HFF-Myc (cell line): ENCODE data around the gene LMAN1L.

Experiments
- DNase-seq: peaks from one replicate; pipeline ENCODE4 v3.0.0-alpha.2; 2011; ENCODE audit warnings: low read depth; ENCODE audit errors: extremely low read depth
- H3K4me3 ChIP-seq: replicated peaks from 2 replicates; pipeline ENCODE4 v1.5.1; 2011; ENCODE audit warnings: low read depth, mild to moderate bottlenecking, control low read depth, low read length
- CTCF ChIP-seq: IDR thresholded peaks from 2 replicates; pipeline ENCODE4 v1.5.1; 2012; ENCODE audit warnings: mild to moderate bottlenecking, low read depth, low read length, control low read depth; ENCODE audit errors: missing control alignments

LMAN1L gene

DNA sequence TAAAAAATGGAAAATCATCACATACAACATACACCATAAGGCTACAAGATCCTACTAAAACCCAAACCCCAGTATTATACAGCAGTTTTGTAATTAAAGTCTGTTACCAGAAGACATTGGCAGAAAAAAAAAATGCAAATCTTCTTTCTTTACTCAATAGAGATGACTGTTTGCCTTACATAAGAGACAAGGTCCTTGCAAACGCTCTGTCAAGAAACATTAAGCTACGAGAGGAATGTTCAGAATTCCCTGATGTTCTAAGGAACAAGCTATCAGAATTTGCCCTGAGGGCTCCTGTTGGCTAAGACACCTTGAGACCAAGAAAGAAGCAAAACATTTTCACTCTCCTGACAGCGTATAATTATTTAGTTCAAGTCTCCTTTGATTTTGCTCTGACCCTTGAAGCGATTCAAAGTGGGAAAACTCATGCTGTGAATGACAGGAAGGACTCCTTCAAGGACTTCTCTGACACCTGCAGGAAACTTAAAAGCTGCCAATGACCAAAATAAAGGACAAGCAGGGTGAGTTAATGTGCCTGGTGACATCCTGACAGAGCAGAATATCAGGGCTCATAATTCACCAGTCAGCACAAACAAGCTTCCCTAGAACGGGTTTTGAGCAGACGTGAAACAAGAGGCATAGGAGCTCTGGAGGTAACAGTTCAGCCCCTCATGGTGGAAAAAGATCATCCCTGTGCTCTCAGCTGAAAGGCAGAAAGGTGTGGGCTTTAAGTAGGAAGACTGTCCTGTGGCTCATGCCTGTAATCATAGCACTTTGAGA is 58.0 kb downstream of the LMAN1L start:
- TF ChIP-seq CTCF: no peak
- no peak for DNase-seq
- no peak overlapping the region for H3K4me3 ChIP-seq

DNA sequence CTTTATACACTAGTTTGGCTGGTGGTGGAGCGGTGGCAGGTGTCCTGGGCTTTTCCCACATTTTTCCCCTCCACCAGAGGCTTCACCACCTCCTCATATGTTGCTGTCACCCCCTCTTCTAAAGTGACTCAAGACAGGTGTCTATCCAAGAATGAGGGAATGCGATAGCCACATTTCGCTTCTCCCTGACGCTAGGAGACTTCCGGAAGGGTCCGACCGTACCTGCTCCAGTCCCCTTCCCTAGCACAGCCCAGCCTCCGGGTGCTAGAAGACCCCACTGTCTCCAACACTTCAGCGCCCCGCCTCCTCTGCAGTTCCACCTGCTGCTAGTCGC is 60.0 kb downstream of the LMAN1L start:
- TF ChIP-seq CTCF: no peak
- H3K4me3 ChIP-seq: peak overlapping the region; percentile 52
- no peak for DNase-seq

DNA sequence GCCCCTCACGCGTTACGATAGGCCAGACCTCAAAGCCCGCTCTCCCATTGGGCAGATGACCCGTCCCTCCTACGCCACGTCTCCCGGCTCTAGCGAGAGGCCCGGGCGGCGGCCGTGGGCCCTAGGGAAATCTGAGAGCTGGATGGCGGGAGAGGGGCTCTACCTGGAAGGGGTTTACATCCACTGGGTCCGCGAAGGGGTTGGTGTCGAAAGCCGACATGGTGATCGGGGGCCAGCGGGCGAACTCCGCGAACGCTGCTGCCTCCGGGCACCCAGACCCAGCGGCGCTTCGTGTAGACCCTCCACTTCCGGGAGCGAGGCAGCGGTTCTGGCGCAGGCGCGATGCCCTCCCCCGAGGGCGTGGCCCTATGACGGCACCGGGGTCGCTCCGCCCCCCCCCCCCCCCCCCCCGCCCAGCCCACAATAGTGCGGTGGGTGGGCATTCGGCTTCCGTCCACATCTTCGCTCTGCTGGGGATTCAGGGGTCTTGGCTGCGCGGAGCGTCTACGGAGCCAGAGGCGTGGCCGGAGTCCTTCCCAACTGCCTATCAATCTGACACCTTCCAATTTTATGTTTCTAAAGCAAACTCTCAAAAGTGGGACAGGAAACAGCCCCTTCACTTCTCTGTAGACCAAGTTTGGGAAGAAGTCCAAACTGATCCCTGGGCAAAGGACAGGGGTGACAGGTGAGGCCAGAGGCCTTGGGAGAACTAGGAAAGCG is 60.6 kb downstream of the LMAN1L start, which contains the start of gene SCAMP2:
Gene SCAMP2, minus strand, starts transcription at position 330 of the 720 bp plus-strand sequence. Its CDS starts 110 bp downstream, at position 220.
- H3K4me3 ChIP-seq: peak within 1 kb of the TSS; percentile 52
- no peak for TF ChIP-seq CTCF
- peak; percentile 75 for DNase-seq

DNA sequence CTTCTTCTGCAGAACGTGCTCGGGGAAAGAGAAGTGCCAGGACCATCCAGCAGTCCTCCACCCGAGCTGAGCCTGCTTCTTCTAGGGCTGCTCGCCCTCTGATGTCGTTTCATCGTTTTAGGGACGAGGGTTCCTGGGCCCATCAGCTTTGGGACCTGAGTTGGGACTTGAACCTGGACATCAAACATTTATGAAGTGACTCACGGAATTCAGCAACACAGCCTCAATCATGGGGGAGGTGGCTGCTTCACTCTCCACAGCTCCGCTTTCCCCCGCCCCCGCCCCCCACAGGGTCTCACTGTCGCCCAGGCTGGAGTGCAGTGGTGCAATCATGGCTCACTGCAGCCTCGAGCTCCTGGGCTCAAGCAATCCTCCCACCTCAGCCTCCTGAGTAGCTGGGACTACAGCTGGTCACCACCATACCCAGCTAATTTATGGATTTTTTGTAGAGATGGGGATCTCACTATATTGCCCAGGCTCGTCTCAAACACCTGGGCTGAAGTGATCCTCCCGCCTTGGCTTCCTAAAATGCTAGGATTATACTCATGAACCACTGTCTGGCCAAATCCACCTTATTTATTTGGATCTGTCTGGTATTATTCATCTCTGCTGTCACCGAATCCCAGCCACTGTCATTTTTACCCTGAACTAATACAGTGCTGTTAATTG is 61.3 kb downstream of the LMAN1L start:
- DNase-seq: no peak
- no peak for TF ChIP-seq CTCF
- peak overlapping the region; percentile 52 for H3K4me3 ChIP-seq
